HG03432 (cell line): ENCODE measurements around the gene RBCK1.
"Not testable (repeated sequence)": the region's sequence is repeated elsewhere in the genome, so short reads cannot be mapped to it uniquely, and the experiment has no call there.

Experiments used
- ATAC-seq: cut with Tn5 transposase; IDR thresholded peaks from one replicate; pipeline ENCODE4 v1.9.1; 2021; ENCODE audit warnings: mild to moderate bottlenecking, moderate library complexity; ENCODE audit not compliant: unreplicated experiment

Gene RBCK1

DNA sequence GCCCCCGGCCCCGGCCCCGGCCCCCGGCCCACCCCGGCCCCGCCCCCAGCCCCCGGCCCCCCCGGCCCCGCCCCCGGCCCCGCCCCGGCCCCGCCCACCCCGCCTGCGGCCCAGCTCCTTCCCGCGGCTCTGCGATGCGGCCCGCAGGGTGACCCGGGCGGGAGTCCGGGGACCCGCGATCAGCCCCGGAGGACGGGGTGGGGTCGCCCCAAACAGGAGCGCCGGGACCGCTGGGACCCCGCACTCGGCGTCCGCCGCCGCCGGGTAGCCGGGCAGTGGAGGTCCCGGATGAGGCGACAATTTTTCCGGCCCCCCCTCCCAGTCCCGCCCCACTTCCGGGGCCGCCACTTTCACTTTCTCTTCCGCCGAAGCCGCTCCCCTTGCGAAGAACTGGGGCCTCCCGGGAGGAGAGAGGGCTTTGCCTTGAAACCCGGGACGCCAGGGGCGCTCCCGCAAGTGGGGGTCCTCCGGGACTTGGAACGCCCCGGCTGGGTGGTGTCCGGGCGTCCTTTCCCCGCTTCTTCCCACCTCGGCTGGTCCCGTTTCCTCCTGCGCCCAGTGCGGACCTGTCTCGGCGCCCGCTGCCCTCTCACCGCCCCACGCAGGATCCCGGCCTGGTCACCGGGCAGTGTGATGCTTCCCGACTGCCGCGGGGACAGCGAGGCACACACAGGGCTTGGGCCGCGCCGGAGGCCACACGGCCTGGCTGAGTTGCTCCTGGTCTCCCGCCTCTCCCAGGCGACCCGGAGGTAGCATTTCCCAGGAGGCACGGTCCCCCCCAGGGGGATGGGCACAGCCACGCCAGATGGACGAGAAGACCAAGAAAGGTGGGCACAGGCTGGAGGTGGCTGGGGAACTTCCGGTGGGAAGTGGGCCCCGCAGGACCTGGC is at the start of gene RBCK1:
Gene RBCK1, plus strand, starts transcription at position 347 of the 890 bp plus-strand sequence. Its CDS starts 459 bp downstream, at position 806.
- ATAC-seq: peak; percentile 81

GRCh38 chr20:358891-359555 is 49.1 kb upstream of the RBCK1 start:
- ATAC-seq: no peak

- peak; percentile 67 for ATAC-seq
Measured at GRCh38 chr20:361561-361960, 46.5 kb upstream of the RBCK1 start.

DNA sequence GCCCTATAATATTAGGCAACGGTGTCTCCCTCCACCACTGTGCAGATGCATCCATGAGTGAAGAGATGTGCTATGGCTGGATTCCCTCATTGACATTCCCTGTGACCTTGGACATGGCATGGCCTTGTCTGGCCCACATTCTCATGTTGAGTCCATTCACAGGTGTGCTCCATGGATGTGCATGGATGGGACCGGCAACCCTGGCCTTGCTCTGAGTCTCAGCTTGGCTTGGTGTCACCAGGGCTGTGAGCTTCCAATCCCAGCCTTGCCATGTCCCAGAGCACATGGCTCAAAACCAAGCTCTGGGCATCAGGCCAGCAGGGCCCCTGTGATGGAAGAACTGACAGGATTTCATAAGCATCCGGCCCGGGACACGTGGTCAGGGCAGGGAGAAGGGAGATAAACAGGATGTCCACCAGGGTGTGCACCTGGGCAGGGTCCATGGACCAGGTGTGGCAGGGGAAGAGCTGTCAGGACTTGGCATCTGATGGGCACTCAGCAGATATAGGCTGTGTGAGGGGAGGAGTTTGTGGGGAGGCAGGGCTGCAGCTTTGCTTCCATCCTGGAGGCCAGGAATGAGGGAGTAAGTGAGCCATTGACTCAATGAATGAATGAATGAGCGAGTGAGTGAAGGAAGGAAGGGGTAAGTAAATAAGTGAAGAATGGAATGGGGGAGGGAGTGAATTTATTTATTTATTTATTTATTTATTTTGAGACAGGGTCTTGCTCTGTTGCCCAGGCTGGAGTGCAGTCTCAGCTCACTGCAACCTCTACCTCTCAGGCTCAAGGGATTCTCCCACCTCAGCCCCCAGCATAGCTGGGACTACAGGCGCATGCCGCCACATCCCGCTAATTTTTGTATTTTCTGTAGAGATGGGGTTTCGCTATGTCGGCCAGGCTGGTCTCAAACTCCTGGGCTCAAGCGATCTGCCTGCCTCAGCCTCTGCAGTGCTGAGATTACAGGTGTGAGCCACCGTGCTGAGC is 45.5 kb upstream of the RBCK1 start:
- ATAC-seq: no peak

GRCh38 chr20:363319-364078 is 44.6 kb upstream of the RBCK1 start:
- no peak for ATAC-seq

- no peak for ATAC-seq
Measured at GRCh38 chr20:364905-365794, 42.9 kb upstream of the RBCK1 start.

GRCh38 chr20:366041-366718 is 41.9 kb upstream of the RBCK1 start:
- ATAC-seq: no peak

DNA sequence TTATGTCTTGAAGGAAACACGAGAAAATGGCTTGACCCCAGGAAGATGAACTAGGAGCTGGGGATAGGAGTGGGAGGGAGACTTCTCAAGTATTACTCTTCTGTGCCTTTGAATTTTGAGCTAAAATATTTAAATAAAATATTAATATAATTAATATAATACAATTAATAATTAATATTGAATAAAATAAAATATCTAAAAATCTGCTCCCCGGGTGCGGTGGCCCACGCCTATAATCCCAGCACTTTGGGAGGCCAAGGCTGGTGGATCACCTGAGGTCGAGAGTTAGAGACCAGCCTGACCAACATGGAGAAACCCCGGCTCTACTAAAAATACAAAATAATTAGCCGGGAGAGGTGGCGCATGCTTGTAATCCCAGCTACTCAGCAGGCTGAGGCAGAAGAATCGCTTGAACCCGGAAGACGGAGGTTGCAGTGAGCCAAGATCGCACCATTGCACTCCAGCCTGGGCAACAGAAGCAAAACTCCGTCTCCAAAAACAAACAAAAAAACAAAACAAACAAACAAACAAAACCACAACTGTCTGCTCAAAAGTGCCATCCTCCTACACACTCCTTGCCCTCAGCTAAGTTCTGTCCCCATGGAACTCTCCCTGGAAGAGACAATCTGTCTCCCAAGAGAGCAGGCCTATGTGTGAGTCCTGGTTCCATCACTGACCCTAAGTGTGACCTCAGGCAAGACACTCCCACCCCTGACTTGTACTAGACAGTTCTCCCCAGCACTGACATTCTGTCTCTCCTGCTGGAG is 41.2 kb upstream of the RBCK1 start:
- ATAC-seq: no peak

- no peak for ATAC-seq
Measured at GRCh38 chr20:367486-367887, 40.6 kb upstream of the RBCK1 start.

- ATAC-seq: no peak
Measured at GRCh38 chr20:368915-369314, 39.2 kb upstream of the RBCK1 start.

- no peak for ATAC-seq
Measured at GRCh38 chr20:370151-370600, 37.9 kb upstream of the RBCK1 start.

GRCh38 chr20:370977-371754 is 36.9 kb upstream of the RBCK1 start:
- no peak for ATAC-seq

DNA sequence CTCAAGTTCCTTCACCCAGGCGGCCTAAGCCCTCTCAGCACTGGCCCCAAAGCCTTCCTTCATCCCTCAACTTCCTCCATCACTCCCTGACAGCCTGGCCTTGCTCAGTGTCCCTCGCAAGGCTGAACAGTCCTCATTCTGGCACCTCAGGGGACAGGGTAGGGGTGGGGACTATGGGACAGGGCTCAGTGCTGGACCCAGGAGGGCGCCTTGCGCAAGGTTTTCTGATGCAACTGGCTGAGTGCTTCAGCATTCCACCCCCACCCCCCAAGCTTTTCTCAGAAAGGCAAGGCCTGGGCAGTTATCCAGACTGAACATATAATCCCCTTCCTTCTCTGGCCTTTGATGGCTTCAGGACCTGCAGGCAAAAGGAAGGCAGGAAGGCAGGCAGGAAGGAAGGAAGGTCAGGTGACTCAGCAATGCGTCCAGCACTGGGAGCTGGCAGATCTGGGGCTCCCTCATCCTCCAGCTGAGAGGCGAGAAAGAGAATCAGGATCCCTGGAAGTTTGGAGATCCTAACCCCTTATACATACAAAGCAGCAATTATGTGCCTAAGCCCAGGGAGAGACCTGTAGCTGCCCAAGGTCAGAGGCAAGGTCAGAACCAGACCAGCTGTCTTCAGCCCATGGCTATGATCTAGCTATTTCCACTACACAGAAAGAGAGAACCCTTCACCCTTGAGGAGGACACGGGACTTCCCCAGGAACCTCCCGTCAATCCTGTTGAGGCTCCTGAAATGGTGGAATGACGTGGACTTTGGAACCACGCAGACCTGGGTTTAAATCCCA is 36.1 kb upstream of the RBCK1 start:
- ATAC-seq: no peak

GRCh38 chr20:372543-373082 is 35.5 kb upstream of the RBCK1 start:
- not testable (repeated sequence) for ATAC-seq

DNA sequence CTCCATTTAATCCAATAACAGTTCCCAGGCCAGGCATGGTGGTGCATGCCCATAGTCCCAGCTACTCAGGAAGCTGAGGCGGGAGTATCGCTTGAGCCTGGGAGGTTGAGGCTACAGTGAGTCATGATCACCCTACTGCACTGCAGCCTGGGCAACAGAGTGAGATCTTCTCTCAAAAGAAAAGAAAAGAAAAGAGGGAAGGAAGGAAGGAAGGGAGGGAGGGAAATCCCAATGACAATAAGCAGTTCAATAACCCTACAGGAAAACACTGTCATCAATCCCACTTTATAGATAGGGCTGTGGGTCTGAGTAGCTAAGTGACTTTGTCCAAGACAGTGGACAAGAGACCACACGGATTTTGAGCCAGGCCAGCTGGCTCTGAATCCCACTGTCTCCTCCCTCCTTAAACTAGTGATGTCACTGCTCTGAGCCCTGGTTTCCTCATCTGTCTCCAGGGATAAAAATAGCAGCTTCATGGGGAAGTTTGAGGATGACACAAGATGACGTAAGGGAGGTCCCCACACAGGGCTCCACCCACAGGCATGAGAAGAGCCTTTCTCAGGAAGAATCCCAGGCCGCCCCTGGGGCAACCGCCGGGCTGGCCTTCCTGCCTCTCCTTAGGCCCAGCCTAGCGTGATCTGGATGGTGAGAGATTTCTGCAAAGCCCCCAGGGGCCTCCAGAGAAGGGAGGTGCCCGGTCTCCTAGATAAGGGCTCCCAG is 34.8 kb upstream of the RBCK1 start:
- ATAC-seq: no peak
